Inferior parietal cortex (tissue), 1 donor: ENCODE results near the gene TMEM156.
"Not testable (repeated sequence)": the region's sequence is repeated elsewhere in the genome, so short reads cannot be mapped to it uniquely, and the experiment has no call there.

ENCODE experiments used
- DNase-seq: peaks from one replicate; pipeline ENCODE4 v3.0.0-alpha.2; 2016; ENCODE audit errors: extremely low spot score

TMEM156 gene

DNA sequence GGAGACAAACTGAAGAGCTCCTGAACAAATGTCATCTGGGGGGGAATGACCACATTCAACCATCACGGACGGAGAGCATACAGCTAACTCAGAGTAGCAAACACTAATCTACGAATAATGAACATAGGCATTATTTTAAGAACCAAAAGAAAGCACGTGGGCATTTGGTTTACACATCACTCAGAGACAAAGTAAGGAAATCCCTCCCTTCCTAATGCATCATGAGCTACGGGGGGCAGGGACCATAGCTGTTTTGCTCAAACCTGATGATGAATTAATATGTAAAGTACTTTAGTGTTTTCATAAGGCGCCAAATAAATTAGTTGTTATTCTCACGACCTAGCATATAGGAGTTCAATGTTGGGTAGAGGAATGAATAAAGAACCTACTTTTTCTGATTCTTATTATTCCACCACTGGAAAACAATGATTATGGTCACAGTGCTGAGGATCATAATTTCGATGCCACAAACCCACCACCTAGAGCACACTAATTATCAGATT is 11.7 kb upstream of the TMEM156 start:
- DNase-seq: no peak

- no peak for DNase-seq
Measured at GRCh38 chr4:39043058-39043860, 11.1 kb upstream of the TMEM156 start.

- no peak for DNase-seq
Measured at GRCh38 chr4:39042366-39042765, 10.2 kb upstream of the TMEM156 start.

- no peak for DNase-seq
Measured at GRCh38 chr4:39039108-39039507, 6.9 kb upstream of the TMEM156 start.

- no peak for DNase-seq
Measured at GRCh38 chr4:39037941-39038340, 5.7 kb upstream of the TMEM156 start.

GRCh38 chr4:39037491-39037825 is 5.2 kb upstream of the TMEM156 start:
- DNase-seq: no peak

DNA sequence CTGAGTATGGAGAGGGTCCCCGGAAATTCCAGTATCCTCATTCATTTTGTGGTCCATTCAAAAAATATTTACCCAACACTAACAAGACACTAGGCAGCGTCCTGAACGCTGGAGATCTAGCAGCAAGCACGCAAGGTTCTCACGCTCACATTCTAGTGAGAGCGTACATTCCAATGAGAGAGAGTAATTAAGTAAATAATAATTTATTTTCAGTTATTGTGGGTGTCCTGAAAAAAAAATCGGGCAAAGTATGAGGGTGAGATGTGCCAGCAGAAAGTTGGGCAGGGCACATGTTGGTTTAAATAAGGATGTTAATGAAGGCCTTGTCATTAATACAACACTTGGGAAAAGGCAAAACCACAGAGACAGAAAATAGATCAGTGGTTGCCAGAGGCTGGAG is 4.0 kb upstream of the TMEM156 start:
- no peak for DNase-seq

DNA sequence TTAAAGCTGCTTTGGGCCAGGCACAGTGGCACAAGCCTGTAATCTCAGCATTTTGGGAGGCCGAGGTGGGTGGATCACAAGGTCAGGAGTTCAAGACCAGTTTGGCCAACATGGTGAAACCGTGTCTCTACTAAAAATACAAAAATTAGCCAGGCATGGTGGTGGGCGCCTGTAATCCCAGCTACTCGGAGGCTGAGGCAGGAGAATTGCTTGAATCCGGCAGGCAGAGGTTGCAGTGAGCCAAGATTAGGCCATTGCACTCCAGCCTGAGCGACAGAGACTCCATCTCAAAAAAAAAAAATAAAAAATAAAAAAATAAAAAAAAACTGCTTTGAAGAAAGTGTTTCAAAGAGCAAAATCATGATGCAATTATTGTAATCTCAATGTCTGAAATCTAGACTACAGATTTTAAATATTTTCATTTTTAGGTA is 604 bp downstream of the TMEM156 start:
- DNase-seq: not testable (repeated sequence)

DNA sequence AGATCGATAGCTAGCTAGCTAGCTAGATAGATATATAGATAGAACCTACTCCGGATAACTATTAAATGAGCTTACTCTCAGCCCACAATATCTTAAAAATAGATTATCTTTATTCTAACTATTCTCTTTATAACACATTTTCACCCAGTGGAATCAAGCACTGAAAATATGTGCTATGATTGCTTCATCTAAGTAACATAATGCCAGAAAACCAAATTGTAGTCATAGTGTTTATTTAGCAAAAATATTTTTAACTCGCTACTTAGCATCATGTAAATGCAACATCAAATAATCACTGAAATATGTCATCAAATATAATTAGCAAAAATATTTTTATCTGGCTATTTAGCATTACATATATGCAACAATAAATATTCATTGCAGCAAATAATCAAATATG is 1.5 kb downstream of the TMEM156 start:
- no peak for DNase-seq

GRCh38 chr4:39029752-39030694 is 2.2 kb downstream of the TMEM156 start:
- DNase-seq: no peak

DNA sequence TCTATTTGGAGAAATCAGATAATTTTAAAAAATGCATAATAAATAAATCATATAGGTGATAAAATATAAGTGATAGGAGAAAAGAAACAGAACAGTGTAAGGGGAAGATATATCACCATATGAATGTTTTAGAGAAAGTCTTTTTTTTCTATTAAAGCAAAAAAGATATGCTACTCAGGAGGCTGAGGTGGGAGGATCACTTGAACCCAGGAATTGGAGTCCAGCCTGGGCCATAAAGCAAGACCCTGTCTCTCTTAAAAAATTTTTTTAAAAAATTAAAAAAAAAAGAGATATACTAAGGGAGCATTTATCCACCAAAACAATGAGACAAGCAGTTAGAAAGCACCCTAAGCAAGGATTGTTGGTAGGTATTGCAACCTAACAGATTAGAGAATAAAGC is 6.1 kb downstream of the TMEM156 start:
- no peak for DNase-seq

DNA sequence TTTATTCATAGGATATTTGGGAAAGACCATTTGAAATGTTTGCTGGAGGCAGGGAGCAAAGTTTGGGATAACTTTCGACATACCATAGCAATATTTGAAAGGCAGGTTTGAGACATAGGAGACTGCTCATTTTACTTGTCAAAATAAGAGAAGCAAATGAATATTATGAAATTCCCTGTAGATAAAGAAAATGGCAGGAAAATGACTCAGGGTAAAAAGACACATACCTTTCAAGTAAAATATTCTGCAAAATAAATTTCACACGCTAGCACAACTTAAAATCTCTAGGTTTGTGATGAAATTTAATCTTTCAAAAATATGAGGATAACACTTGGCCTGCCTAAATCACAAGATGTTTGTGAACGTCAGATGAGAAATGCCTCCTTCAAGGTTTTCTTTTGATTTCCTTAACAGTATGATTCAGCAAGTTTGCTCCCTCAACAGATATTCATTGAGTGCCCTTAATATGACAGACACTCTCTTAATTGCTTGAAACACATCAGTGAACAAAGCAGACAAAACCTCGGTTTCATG is 6.6 kb downstream of the TMEM156 start:
- DNase-seq: no peak

GRCh38 chr4:39024311-39024865 is 7.8 kb downstream of the TMEM156 start:
- no peak for DNase-seq

GRCh38 chr4:39023059-39023458 is 9.2 kb downstream of the TMEM156 start:
- no peak for DNase-seq

DNA sequence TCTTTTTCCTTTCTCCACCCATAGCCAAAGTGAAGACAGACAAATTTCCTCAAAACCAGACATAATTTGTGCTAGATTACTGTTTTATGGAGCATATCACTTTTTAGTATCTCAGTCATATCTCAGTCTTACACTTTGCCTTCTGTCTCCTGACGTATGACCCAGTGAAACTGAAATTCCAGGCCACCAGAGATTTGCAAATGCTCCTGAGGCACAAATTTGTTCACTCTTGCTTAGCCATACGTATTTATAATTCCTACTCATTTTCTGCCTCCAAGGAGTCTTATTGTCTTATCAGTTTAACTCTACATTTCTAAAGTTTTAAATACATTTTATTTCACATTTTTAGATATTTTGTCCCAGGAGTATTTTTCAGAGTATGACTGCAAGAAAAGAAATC is 10.0 kb downstream of the TMEM156 start:
- DNase-seq: no peak

DNA sequence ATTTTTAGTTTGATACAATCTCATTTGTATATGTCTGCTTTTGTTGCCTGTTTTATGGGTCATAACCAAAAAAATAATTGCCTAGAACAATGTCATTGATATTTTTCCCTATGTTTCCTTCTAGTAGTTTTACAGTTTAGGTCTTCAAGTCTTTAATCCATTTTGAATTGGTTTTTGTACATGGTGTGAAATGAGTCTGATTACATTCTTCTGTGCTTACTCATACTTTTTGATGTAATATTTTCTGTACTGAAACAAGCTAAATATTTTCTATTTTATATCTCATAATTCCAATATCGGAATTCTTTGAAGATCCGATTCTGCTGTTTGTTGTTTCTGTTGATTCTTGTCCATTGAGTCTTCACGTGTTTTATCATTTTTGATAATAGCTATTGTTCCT is 10.6 kb downstream of the TMEM156 start:
- no peak for DNase-seq

- DNase-seq: no peak
Measured at GRCh38 chr4:39020130-39020529, 12.1 kb downstream of the TMEM156 start.

DNA sequence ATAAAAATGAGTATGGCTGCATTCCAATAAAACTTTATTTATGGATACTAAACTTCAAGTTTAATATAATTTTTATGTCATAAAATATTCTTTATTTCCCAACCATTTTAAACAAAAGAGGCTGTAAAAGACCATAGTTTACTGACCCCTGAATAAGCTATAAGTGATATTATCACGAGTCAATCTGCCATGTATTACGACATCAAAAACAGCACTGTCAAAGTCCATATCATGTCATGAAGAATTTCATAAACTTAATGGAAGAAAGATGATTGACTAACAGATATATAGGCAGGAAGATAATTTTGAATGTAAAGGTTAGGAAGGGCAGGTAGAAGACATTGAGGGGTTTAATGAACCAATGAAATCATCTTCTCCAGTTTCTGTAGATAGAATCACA is 18.2 kb downstream of the TMEM156 start:
- DNase-seq: no peak

GRCh38 chr4:39004758-39005157 is 27.5 kb downstream of the TMEM156 start:
- DNase-seq: no peak

- DNase-seq: not testable (repeated sequence)
Measured at GRCh38 chr4:39002058-39002457, 30.2 kb downstream of the TMEM156 start.

DNA sequence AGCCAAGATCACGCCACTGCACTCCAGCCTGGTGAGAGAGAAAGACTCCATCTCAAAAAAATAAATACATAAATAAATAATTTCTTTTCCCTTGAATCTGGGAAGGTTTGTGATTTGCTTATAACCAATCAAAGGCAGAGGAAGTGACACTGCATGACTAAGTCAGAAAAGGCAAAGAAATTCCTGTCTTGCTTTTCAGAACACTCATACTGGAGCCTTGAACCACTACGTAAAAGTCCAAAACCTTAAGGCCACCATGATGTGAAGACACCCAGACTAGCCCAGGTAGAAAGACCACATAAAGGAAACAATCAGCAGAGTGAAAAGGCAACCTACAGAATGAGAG is 36.6 kb downstream of the TMEM156 start:
- no peak for DNase-seq

- DNase-seq: no peak
Measured at GRCh38 chr4:38994135-38994534, 38.1 kb downstream of the TMEM156 start.
